ENCODE data around the gene FASTK.
A peak's percentile ranks its signal among the peaks of the same experiment; 100 is the strongest.

Gene FASTK

DNA sequence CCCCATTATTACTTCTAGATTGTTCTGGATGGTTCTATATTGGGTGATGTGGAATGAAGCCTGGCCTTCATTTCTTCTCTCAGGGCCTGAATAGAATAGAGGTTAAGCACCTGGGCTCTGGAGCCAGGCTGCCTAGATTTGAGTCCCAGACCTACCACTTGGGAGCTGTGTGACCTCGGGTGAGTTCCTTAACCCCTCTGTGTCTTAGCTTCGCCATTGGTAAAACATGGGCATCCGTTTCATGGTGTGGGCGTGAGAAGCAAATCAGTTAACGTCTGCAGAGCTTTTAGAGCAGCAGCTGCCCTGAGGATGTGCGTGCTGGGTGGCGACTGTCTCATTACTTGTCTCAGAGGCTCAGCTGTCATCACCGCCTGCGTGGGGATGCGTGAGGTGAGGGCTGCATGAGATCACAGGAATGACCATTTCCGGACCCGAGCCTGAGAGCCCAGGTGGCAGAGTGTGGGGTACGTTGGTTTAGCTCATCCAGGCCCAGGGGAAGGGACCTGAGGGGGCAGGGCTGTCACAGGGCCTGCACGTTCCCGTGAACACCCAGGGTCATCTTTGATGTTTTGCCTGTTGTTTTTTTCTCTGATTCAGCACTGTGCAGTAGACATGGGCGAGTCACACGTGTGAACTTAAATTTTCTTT is 15.3 kb upstream of the FASTK start:
- no peak for DNase-seq

DNA sequence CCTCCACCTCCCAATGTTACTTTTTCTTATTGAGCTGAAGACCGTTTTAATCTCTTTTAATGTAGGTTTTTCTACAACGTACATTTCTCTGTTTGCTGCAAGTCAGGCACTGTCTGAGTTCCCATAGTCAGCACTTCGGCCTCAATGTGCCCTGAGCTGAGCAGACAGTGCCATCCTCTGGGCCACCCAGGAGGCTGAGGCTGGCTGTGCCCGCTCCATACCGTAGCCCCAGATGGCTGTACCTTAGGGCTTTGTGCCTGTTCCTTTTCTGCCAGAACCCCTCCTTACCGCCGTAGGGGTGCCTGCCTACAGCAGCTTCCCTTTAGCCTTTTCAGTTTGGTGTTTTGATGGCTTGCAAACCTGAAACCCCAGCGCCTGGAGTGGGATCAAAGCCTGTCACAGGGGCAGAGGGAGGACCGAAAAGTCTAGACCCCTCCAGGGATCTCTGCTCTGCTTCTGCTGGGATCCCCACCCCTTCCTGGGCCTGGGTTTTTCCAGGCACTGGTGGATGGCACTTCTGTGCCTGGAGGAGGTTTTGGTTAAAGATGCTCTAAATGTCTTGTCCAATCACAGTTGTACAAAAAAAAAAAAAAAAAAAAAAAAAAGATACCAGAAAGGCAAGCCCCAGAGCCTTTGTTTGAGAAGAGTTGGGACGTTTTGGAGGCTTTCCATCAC is 14.7 kb upstream of the FASTK start:
- no peak for DNase-seq

DNA sequence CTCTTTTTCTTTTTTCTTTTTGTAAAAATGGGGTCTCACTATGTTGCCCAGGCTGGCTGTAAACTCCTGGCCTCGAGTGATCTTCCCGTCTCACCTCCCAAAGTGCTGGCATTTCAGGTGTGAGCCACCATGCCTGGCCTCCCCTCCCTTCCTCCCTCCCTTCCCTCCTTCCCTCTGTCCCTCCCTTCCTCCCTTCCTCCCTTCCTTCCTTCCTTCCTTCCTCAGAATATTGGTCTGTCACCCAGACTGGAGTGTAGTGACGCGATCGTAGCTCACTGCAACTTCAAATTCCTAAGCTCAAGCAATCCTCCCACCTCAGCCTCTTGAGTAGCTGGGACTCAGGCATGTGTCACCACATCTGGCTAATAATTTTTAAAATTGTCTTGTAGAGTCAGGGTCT is 14.1 kb upstream of the FASTK start:
- no peak for DNase-seq

DNA sequence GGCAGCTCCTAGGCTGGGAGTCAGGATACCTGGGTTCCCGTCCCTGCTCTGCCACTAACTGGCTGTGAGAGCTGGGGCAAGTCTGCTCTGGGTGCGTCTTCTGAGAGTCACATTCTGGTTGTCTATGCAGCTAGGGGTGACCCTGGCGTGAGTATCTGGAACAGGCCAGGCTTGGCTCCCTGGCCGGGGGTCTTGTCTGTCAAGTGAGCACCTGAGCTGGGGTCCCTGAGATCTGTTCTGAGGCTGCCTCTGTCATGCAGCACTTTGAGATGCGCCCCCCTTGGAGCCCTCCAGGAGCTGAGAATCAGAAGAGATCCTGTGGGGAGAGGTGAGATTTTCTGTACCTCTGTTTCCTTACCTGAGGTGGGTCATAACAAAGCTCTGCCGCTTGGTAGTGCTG is 13.1 kb upstream of the FASTK start:
- no peak for DNase-seq

DNA sequence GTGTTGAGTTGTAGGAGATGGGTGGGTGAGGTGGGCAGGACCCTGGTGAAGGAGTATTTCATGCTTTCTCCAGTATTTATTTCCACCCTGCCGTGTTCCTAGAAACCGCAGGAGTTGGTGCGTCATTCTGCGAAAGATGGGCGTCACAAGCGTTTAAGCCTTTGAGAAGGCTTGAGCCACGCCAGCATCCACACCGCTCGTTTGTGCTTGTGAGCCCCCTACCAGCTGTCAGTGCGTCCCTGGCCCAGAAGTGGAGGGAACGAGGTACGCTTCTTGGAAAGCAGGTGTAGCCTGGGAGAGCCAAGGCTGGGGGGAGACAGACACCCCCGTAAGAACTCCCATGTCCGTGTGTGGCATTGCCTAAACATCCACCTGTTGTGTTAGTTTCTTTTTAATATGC is 11.4 kb upstream of the FASTK start:
- DNase-seq = no peak

DNA sequence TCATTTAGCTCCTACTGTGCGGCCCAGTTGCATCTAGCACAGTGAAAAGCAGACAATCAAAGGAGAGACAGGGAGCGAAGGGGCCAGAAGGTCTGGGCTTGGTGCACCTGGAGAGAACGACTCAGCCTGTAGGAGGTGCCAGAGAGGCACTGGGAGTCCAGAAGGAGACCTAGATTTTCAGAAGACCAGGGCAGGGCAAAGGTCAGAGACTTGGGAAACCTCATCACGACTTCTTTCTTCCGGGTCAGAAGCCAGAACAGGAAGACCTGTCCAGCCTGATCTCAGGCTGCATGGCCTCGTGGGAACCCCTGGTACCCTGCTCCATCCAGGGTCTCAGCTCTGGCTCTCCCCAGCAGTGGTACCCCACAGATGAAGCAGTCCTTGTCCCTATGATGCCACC is 10.8 kb upstream of the FASTK start:
- DNase-seq = no peak

DNA sequence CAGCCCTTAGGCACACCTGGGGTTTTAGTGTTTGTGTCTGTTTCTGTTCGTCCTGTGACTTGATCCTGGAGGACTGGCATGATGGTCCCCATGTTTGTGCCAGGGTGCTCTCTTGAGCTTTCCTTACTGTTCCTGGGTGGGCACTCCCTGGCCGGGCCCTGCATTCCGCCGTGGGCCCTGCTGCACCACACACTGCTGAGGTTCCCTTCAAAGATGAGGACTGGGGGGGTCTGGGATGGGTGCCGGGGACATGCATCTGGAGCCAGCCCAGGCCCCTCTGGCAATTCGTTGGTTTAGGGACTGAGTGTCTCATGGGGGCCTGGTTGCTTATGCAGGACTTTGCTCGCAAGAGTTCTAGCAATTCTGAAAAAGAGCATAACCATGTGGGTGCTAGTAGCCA is 10.4 kb upstream of the FASTK start:
- DNase-seq = no peak

DNA sequence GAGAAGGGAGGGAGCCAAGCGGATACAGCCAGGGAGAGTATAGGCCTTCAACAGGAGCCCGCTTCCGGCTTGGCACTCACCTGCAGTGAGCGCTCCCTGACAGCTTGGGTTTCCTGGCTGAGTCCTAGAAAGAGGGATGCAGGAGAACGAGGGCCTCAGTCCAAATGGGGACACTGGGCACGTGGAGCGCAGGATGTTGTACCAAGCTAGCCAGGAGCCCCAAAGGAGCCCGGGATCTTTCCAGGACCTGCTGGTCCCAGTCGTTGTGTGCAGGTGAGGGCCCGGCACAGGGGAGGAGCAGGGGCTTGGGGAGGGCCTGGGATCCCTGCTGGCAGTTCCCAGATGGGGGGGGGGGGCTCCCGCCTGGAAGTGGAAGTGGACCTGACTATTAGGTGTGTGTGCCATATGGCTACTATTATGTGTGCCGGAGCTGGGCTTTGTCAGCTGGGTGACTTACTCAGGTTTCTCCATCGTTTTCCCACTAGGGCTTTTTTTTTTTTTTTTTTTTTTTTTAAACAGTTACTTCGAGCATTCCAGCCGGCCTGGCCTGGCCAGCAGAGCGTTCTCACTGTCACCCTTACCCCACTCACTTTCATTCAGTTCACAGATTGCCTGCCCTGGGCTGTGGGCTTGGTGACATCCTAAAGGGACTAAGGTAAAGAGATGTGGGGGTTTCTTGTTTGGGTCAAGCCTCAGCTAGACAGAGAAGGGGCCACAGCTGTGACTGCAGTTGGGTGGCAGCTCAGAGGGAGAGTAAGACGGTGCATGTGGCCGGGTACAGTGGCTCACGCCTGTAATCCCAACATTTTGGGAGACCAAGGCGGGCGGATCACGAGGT is 9.5 kb upstream of the FASTK start:
- no peak for DNase-seq

DNA sequence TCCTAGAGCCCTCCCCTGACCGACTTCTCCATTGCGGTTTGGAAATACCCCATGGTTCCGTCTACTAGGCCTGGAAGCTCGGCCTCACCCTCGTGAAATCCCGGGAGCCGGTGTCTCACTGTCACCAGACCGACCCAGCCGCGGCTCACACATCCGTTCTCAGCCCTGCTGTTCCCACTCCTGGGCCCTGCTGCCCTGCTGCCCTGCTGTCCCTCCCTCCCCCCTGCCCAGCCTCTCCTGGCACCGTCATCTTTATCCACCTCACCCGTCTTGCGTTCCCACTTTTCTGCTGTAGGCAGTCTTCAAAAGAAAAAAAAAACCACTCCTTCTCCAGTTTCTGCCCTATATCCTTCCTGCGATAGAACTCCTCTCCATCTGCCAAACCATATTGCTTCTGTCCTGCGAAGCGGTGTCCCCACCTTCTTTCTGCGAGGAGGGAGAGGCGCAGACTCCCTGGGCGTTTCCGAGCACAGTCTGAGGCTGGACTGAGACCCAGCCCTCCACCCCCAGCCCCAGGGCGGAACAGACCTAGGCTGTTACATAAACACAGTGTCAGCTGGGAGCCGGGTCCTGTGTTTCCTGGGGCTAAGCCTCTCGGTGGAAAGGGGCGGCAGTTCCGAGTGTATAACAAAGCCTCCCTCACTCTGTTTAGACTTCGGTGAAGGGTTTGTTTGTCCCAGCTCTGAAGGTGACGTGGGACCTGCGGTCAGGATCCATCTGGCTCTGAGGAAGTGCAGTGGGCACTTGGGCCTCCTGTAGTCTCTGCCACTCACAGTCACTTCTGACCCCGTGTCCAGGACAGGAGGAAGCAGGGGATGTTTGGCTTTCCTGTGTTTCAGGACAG is 8.5 kb upstream of the FASTK start:
- peak; percentile 67 for DNase-seq

DNA sequence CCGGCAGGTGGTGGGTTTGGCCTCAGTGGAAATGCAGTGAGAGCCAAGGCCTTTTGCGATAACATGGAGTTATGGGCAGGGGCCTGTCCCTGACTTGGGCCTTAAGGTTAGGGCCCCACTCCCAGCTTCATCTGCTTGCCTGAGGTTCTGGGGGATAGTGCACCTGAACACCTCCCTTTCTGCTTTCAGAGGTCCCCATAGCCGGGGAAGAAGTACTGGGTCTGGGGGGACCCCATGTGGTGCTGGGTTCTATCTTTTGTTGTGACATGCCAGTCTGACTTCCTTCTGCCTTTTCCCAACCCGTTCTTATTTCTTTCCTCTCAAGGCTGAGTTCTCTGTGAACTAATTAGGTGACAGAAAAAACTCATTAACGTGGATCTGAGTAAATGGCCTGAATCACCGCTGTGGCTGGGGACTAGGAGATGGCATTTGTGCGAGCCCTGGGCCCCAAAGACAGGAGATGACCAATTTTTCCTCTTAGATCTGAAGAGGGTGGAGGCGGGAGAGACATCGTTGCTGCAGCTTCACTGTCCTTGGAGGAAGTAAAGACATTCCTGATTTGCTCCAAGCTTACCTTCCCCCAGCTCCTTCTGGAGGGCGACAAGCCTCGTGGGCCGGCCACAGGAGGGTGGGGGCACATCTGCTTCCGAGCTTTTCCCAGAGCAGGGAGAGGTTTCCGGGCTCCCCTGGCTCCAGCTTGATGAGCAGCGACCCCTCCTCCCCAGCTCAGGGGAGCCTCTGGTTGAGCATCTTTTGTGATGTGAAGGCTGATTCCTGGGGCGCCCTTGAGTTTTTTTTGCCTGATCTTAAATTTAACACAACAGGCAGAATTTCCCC is 7.6 kb upstream of the FASTK start:
- DNase-seq = no peak

DNA sequence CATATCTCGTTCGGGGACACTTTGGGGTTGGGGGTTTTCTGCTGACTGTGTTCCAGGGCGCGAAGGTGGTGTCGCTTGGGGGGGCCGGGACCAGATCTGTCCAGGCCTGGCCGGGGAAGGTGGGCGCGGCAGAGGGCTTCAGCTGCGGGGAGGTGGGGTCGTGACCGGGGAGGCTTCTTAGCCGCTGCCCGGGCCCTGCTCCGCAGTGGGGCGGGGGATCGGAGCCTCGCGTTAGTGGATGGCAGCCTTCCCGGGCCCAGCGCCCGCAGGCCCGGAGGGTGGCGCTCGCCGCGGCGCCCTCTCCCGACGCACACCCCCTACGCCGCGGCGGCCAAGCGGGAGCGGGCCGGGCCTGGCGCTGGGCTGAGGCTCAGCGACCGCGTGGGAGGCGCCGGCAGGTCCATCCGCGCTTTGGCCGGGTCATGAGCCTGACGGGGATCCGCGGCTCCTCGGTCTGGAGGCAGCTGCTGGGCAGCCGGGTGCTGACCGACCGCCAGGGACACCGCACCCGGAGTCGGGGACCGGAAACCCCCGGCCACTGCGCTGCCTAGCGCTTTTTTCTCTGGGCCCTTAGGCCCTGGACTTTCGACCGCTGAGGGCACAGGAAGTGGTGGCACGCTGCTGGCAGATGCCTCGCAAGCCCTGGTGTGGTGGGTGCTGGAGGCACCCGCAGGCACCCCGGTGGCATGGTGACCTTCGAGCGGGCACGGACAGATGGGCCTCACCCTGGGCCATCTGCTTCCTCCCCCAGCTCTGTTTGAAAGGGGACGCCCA is 6.8 kb upstream of the FASTK start:
- DNase-seq = peak; percentile 65

DNA sequence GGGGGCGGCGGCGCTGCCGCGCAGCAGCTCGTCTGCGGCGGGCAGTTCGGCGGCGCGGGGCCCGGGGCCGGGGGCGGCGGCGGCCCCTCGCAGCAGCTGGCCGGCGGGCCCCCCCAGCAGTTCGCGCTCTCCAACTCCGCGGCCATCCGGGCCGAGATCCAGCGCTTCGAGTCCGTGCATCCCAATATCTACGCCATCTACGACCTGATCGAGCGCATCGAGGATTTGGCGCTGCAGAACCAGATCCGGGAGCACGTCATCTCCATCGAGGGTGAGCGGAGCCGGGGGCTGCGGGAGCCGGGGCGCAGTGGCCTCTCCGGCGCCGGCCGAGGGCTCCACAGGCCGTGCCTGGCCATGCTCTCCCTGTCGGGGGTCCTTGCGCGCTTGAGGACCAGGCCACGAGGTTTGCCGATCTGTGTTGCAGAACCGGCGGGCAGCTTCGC is 6.2 kb upstream of the FASTK start:
- peak; percentile 44 for DNase-seq

DNA sequence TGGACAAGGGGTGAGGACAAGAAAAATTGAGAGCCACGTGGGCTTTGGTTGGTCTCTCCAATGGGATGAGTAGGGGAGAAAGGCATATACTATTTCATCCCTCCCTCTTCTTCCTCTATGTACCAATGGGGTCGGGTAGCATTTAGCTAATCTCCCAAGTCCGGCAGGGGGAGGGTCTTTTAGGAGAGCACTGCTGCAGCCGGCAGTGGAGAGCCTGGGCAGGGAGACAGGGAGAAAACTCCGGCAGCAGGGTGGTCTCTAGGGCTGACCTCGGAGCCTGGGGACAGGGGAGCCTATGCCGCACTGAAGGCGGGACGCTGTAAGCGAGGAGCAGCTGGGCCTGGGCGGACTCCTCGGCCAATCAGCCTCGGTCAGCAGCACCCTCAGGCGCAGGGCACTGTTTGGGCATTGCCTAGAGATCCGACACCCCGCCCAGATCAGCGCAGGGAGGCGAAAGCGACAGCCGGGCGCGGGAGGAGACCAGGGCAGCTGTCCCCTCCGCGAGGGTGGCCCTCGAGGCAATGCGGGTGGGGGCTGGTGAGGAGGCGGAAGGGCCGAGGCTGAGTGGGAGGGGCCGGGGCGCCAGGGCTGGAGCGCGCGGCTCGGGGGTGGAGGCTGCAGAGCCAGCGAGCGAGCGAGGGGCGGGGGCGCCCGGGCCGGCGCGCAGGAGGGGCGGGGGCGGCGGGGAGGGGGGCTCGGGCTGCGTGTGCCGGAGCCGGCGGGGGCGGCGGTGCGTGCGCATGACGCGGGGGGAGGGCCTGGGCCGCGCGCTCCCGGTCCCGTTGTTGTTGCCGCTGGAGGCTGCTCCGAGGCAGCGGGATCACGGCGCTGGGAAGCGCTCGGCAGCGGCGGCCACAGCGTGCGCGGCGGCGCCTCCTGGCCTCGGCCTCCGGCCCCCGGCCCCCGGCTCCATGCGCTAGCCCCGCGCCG is 5.3 kb upstream of the FASTK start, which contains the start of gene AGAP3:
AGAP3 (plus strand) TSS at position 785 of the 930 bp plus-strand sequence. CDS start 267 bp downstream, outside the sequence.
- peak; percentile 72 for DNase-seq

DNA sequence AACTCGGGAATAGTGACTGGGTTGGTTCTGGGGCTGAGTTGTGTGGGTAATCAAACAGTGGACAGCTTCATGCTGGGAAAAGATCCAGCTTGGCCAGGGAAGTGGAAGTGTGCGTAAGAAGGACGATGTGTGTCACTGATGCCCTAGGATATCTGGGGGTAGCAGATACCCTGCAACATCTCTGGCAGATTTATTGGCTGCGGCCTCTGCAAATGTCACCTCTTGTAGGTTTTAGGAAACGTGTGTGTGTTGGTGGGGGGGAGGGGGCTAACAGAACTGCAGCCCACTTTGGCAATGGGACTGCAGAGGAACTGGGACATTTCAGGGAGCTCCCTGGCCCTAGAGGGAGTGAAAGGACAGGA is 4.7 kb upstream of the FASTK start:
- DNase-seq = no peak

DNA sequence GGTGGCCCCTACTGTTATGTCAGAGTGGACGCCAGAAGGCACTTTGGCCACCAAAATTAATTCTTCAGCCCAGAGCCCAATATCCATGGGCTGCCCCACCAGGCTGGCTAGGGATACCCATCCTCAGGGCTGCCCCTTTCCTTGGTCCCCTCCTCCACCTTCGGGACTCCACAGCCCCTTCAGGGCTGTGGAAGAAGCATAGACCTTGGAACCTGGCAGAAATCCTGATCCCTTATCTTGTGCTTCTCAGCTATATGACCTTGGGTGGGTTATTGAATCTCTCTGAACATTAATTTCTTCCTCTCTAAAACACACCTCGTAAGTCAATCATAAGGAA is 3.2 kb upstream of the FASTK start:
- no peak for DNase-seq

DNA sequence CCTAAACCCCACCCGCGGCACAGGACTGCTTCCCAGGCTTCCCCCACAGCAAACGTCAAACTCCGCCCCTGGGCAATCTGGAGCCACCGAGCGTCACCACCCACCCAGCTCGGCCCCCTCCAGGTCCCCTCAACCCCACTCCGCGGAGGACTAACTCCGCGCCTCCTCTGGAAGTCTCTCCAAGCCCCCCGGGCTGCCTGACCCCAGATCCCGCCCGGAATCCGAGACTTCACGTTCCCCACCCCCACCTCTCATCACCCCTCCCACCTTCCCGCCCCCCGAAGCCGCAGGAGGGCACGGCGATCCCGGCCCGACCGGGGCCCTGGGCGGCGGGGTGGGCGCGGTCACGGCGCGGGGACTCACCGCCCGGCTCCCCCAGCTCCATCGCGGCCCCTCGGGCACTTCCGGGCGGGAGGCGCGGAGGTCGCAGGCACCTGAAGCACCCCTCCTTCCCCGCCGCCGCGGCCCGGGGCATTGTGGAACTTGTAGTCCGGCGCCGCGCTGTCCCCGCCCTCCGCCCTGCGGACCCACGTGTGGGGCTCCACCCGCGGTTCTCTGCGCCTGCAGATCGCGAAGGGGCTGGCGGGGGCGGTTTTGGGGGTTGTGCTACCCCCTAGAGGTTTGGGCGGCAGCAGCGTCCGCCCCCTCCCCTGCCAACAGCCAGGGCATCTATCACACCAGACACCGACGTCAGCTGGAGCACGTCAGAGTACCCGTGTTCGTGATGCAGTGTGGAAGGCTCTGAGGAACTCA is 2.6 kb upstream of the FASTK start, which contains the start of gene TMUB1:
TMUB1 (minus strand) TSS at position 423 of the 753 bp plus-strand sequence. CDS start 930 bp downstream, outside the sequence.
- peak; percentile 50 for DNase-seq

DNA sequence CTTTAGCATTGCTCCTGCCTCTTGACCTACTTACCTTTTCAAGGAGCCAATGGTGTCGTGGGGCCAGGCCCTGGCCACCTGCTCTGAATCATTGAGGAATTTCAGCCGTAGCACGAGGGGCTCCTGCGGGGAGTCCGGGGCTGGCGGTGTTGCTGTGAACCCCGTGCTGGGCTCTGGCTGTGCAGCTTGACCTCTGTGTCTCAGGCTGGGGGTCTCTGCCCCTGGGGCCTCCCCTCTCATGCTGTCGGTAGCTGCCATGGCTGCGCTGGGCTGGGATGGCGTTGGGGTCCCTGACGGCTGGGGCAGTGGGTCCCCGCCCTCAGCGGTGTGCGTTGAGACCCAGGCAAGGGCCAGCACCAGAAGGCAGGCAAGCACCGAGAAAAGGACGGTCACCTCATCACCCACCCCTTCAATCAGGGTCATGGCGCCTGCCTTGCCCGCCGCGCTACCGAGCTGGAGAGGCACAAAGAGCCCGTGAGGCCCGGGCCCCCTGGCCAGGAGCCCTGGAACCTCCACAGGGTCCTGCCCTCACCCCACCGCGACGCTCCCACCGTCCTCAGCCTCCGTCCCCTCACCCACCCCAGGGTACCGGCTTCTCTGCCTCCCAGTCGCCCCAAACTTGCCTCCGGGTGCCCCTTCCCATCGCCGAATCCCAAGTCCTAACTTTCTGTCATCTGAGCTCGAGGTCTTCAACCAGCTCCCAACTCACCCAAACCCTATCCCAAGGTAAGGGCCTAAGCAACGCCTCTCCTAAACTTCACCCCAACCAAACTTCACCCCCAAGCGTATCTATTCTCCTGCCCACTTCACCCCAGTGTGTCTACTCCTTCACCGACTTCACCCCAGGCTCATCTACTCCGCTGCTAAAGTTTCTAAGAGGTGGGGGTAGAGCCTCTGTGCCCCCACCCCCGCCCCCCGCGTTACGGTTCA is 1.8 kb upstream of the FASTK start:
- DNase-seq = peak; percentile 4
